NT2/D1 (cell line): ENCODE results near the gene GDF9.

ENCODE experiments used
- DNase-seq: peaks from one replicate; pipeline ENCODE4 v3.0.0-alpha.2; 2011; ENCODE audit warnings: low read depth, low spot score
- H3K27me3 ChIP-seq: 2 replicates; pipeline ENCODE4 v1.6.0; 2011; ENCODE audit warnings: mild to moderate bottlenecking; ENCODE audit not compliant: insufficient read length, insufficient read depth
- H3K36me3 ChIP-seq: 2 replicates; pipeline ENCODE4 v1.6.1; 2011; ENCODE audit warnings: mild to moderate bottlenecking, low read length, mixed read lengths; ENCODE audit not compliant: insufficient read depth, insufficient read length
- H3K4me1 ChIP-seq: 2 replicates; pipeline ENCODE4 v1.5.1; 2011; ENCODE audit not compliant: insufficient read depth, insufficient read length
- H3K4me3 ChIP-seq: 2 replicates; pipeline ENCODE4 v1.5.1; 2011; ENCODE audit warnings: low read depth; ENCODE audit not compliant: insufficient read length
- H3K9ac ChIP-seq: 2 replicates; pipeline ENCODE4 v1.6.0; 2011; ENCODE audit warnings: low read depth; ENCODE audit not compliant: insufficient read length
- H3K9me3 ChIP-seq: 2 replicates; pipeline ENCODE4 v1.5.1; 2011; ENCODE audit warnings: mild to moderate bottlenecking, low read length; ENCODE audit not compliant: insufficient read depth
- SUZ12 ChIP-seq: IDR thresholded peaks from 2 replicates; pipeline ENCODE4 v1.6.1; 2011; ENCODE audit not compliant: insufficient read length, insufficient read depth; ENCODE audit errors: extremely low read depth
- YY1 ChIP-seq: IDR thresholded peaks from 2 replicates; pipeline ENCODE4 v1.6.1; 2011; ENCODE audit not compliant: insufficient read length, insufficient read depth
- ZNF274 ChIP-seq: IDR thresholded peaks from 2 replicates; pipeline ENCODE4 v1.6.1; 2011; ENCODE audit warnings: mild to moderate bottlenecking, low read depth, low read length

GDF9 gene

GRCh38 chr5:132827943-132828673, 38.2 kb downstream of the GDF9 start:
- Histone ChIP-seq H3K36me3 (no peaks in the 10 kb centered on the region), H3K4me1 (peaks cover 5% of the 10 kb centered on the region), H3K27me3 (peaks cover 52% of the 10 kb centered on the region), H3K9me3 (no peaks in the 10 kb centered on the region), H3K9ac (no peak overlapping the region), H3K4me3 (no peak overlapping the region)
- DNase-seq, result no peak
- TF ChIP-seq SUZ12, result no peak
- no peak for TF ChIP-seq ZNF274
- TF ChIP-seq YY1, result no peak

- peaks cover 3% of the 10 kb centered on the region for H3K36me3 ChIP-seq
Measured at GRCh38 chr5:132826424-132827082, 39.7 kb downstream of the GDF9 start.

GRCh38 chr5:132825834-132826391, 40.4 kb downstream of the GDF9 start:
- no peak for TF ChIP-seq SUZ12
- no peak for TF ChIP-seq ZNF274
- TF ChIP-seq YY1, result no peak
- H3K9me3 ChIP-seq, result no peaks in the 10 kb centered on the region
- peaks cover 3% of the 10 kb centered on the region for H3K36me3 ChIP-seq
- peak overlapping the region; percentile 40 for H3K4me3 ChIP-seq
- DNase-seq, result no peak
- H3K9ac ChIP-seq, result peak overlapping the region; percentile 79
- H3K4me1 ChIP-seq, result peaks cover 5% of the 10 kb centered on the region
- H3K27me3 ChIP-seq, result peaks cover 45% of the 10 kb centered on the region

More at GRCh38 chr5:132826424-132827082, 39.7 kb downstream of the GDF9 start:
- DNase-seq, result no peak
- Histone ChIP-seq H3K9ac (peak overlapping the region; percentile 79), H3K4me1 (peaks cover 5% of the 10 kb centered on the region), H3K9me3 (no peaks in the 10 kb centered on the region), H3K27me3 (peaks cover 50% of the 10 kb centered on the region), H3K4me3 (peak overlapping the region; percentile 40)
- TF ChIP-seq YY1, result no peak
- no peak for TF ChIP-seq SUZ12
- TF ChIP-seq ZNF274, result no peak

- H3K9ac ChIP-seq, result peak overlapping the region; percentile 79
- no peak for DNase-seq
Measured at GRCh38 chr5:132825033-132825833, 41.0 kb downstream of the GDF9 start.

GRCh38 chr5:132824426-132824825, 41.8 kb downstream of the GDF9 start:
- H3K27me3 ChIP-seq, result peaks cover 41% of the 10 kb centered on the region
- DNase-seq, result no peak

More at GRCh38 chr5:132825033-132825833, 41.0 kb downstream of the GDF9 start:
- H3K9me3 ChIP-seq, result no peaks in the 10 kb centered on the region
- H3K4me3 ChIP-seq, result peak overlapping the region; percentile 40
- H3K36me3 ChIP-seq, result peaks cover 3% of the 10 kb centered on the region
- H3K27me3 ChIP-seq, result peaks cover 45% of the 10 kb centered on the region
- TF ChIP-seq SUZ12 (no peak), ZNF274 (no peak), YY1 (no peak)
- H3K4me1 ChIP-seq, result peaks cover 5% of the 10 kb centered on the region

GRCh38 chr5:132823481-132824050, 42.7 kb downstream of the GDF9 start:
- Histone ChIP-seq H3K27me3 (peaks cover 32% of the 10 kb centered on the region), H3K4me1 (peaks cover 3% of the 10 kb centered on the region), H3K4me3 (no peak overlapping the region), H3K9me3 (no peaks in the 10 kb centered on the region), H3K36me3 (peaks cover 3% of the 10 kb centered on the region), H3K9ac (peak overlapping the region; percentile 8)
- no peak for DNase-seq
- TF ChIP-seq YY1 (no peak), ZNF274 (no peak), SUZ12 (no peak)

More at GRCh38 chr5:132824426-132824825, 41.8 kb downstream of the GDF9 start:
- no peak overlapping the region for H3K4me3 ChIP-seq
- no peak overlapping the region for H3K9ac ChIP-seq
- peaks cover 3% of the 10 kb centered on the region for H3K4me1 ChIP-seq
- H3K36me3 ChIP-seq, result peaks cover 3% of the 10 kb centered on the region
- TF ChIP-seq ZNF274 (no peak), SUZ12 (no peak)
- no peaks in the 10 kb centered on the region for H3K9me3 ChIP-seq
